Activated CD4-positive, CD25-positive, alpha-beta regulatory T cell (primary cell): ENCODE data around the gene SRGAP2B.
"Not testable (repeated sequence)": the region's sequence is repeated elsewhere in the genome, so short reads cannot be mapped to it uniquely, and the experiment has no call there.

ENCODE experiments used
- DNase-seq, 4 experiments: peaks; one replicate each; lab custom pipeline; 2025; lab: John Stamatoyannopoulos, UW

The SRGAP2B gene

DNA sequence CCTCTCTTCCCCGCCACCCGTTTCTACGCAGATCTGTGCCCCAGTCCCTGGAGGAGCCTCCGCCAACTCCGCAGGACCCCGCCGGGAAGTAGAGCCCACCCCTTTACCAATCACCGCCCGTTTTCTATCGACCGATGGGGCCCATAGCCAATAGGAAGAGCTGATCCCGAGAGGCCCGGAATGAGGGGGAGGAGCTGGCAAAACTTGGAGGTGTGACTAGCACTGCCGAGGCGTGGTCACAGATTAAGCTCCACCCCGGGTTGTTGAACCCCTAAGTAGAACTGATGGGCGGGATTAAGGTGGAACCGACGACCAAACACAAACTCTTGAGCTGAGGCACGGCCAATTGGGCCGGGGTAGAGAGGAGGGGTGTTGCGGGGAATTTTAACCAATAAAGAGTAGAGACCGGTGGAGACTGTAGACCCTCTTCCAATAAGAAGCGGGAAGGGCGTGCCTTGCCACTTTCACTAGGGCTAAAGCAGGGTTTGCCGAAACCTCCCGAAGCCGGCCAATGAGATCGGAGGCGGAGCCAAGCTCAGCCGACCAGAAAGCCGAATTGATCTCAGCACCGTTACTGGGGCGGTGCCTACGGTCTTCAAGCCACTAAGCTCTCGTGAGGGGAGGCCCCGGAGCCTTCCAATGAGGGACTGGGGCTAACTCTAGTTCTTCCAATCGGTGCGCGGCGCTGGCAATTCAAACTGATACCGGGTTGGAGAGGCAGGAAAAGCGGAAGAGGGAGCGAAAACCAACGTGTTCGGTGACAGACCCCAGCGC is at the start of gene SRGAP2B, which contains the start of gene FAM72D:
Gene SRGAP2B (minus strand): TSS at position 45 of the 774 bp plus-strand sequence. CDS start 2,427 bp downstream, outside the sequence.
Gene FAM72D (plus strand): TSS at position 691 of the 774 bp plus-strand sequence. CDS start 874 bp downstream, outside the sequence.
- not testable (repeated sequence) for DNase-seq

GRCh38 chr1:145144264-145144913 is 49.3 kb upstream of the SRGAP2B start:
- not testable (repeated sequence) for DNase-seq

DNA sequence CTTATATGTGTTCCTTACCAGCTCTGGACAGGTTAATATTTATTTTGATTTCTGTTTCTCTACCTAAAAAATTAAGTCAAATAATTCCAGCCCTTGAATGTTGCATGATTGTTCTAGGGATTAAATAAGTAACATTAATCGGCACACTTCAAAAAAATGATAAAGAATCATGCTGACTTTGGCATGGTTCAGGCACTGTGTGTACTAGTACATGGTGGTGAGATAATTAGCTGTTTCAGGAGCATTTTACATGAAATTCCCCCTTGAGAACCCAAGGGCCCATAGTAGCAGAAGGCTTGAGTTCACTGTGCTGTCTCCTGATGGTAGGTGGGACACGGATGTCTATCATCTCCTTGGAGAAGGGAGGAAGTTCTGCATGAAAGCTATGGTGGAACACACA is 45.4 kb upstream of the SRGAP2B start:
- DNase-seq: not testable (repeated sequence)

DNA sequence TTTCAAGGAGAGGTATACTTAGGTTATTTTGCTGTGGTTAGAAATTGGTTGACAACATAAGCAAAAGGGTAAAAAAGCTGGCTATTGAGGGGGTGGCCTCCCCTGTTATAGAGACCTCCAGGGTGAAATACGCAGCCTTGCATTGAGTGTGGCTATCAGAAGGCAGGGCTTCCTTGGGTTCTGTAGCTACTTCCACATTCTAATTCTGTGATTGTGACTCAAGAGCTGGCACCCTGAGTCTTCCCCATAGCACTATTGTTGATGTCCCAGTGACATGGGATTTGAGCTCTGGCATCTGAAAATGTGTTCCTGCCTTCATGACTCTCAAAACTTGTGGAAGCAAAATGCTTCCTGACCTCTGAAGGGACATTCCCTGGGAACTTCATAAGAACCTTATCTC is 39.3 kb upstream of the SRGAP2B start:
- not testable (repeated sequence) for DNase-seq

DNA sequence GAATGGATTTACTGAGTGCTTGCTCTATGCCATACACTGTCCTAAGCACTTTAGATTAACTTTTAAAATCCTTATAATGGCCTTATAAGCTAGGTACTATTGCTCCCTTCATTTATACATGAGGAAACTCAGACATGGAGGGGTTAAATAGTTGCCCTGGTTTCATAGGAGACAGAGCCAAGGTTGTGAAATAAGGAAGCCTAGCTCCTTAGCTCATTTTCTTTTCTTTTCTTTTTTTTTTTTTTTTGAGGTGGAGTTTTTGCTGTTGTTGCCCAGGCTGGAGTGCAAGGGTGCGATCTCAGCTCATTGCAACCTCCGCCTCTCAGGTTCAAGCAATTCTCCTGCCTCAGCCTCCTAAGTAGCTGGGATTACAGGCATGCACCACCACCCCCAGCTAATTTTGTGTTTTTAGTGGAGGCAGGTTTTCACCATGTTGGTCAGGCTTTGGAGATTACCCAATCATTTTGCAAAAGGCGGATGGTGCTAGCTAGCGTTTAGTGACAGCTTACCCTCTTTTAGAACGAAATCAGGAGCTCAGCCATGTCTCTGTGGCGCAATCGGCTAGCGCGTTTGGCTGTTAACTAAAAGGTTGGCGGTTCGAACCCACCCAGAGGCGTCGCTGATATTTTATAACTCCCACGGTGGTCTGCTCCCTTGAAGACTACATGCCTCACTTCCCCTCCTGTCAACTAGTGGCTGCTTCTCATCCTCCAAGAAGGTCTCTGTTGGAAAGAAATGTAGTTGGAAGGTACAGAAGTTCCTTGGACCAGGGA is 33.8 kb upstream of the SRGAP2B start:
- DNase-seq: not testable (repeated sequence)

DNA sequence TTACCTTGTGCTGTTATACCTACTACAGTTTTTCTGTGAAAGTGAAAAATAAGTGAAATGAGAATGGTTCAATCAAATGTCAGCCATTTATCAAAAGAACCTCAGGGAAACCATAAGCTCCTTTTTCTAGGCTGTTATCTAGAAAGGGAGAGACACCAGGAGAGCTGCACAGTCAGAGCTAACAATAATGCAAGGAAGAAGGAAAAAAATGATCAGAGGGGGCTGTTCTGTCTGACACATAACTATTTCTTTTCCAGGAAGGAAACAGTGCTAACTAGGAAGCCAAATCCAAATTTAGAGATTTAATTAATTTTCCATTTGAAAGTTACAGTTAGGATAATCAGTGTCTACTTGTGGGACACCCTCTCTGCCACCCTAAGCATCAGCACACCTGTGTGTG is 32.0 kb upstream of the SRGAP2B start:
- not testable (repeated sequence) for DNase-seq

DNA sequence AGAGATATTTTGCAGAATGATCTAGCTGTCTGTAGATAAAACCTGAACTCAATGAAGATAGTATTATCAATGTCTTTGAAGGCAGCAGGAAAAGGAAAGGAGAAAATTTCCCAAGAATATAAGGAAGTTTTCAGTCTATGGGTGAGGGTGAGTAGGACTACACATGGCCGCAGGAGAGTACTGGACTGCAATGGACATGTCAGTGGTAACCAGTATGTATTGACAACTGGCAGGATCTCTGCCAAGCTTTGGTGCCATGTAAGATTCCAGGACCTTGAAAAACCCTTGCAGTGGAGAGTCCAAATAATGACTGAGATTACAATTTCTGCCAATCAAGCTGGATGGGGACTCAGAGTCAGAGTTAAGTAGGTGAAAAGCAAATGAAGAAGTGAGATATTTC is 30.0 kb upstream of the SRGAP2B start:
- not testable (repeated sequence) for DNase-seq

DNA sequence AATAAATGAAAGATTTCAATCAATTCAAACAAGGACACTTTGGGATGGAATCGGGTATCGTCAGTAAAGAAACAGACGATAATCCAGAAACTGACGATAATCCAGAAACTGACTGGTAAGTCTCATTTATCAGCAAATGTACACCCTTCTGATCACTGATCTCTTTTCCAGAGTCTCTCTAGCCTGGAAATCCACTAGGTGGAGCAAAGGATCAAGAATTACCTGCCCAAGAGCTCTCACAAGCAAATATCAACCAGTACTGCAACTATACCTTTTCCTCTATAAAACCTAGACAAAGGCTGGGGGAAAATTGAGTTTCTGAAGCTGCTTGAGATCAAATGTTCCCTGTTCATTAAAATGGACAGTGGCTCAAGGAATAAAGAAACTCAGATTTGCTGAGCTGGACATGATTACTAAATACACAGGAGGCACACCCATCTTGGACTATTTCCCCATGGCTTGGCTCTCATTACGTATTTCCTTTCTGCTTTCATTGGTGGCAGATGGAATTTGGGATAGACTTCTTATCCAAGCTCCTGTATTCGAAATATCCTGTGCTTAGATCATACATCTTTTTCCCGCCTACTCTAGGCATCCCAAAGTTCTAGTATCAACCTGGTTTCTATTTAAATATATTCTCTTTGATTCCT is 29.0 kb upstream of the SRGAP2B start:
- DNase-seq: not testable (repeated sequence)

GRCh38 chr1:145123062-145123395 is 27.9 kb upstream of the SRGAP2B start:
- DNase-seq: not testable (repeated sequence)

DNA sequence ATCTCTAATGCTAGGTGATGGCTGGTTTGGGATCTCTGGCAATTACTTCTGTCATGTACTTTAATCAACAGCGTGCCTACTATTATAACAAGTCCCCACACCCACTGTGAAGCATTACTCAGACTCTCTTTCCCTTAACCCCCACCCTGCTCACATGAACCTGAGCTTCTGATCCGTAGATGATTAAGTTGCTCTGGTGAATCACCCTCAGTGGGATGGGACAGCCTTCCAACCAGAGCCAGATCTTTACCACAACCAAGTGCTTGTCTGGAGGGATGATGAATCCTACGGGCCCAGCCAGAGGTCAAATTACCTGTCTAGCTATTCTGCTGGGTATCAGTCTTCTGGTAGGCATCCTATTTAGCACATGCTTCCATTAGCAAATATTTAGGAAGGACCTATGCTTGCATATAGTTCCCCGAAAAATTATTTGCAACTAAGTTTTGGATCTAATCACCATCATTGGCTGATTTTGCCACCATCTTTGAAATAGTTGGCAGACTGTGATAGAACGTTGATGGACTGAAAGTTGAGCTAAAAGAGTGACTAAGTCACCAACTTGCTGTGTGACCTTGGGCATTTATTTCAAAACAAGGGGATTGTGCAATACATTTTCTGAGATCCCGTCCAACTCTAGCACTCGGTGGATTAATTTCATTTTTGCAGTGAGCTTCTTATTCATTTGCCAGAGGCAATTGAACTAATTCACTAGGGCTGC is 27.4 kb upstream of the SRGAP2B start:
- DNase-seq: not testable (repeated sequence)

DNA sequence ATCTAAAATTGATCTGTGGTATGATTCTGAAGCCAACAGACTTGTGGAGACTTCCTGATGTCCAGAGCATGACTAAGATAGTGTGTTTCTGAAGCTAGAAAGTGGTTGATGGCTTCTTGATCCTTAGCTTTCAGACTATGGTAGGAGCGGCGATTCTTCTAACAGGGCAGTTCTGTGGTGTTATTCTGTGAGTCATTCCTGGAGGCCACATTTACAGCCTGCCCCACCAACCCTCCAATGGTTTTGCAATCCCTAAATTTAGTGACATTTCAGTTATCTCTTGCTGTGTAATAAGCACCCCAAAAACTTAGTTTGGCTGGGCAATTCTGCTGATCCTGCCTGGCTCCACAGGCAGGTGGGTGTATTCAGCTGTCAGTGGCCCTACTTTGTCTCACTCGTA is 24.7 kb upstream of the SRGAP2B start:
- DNase-seq: not testable (repeated sequence)

DNA sequence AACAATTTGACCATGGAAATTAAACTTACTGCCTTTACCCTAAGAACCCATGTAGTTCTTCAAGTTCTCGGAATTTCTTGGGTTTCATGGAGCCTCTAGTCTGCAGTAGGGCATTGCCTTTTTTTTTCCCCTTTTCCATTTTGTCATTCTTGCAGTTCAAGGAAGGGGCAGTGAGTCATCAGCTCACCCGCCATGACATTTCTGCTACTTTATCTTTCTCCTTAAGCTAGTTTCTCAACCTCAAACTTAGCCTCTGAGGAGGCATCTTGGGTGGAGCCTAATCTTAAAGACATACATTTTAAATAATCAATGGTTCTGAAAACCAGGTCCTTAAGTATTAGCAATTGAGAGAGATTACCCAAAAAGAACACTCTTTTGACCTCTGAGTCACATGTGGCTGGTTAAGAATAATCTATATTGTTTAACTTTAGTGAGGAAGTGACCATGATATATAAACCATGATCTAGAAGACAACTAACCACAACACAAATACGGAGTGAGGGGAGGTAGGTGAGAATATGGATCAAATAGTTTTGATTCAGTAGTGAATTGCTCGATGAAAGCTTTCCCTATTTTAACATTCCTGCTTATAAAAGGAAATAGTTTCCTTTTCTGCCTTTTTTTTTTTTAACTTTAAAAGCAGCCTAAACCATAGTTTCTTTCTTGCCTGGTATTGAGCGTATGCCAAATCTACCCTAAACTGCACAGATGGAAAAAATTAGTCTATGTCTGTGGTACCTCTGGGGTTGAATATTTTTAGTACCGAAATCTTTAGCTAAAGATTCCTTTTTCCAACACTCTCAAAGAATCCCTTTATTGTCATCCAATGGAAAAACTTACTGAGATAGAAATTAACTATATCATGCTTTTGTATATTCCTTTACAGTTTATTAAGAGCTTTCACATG is 20.7 kb upstream of the SRGAP2B start:
- DNase-seq: not testable (repeated sequence)

DNA sequence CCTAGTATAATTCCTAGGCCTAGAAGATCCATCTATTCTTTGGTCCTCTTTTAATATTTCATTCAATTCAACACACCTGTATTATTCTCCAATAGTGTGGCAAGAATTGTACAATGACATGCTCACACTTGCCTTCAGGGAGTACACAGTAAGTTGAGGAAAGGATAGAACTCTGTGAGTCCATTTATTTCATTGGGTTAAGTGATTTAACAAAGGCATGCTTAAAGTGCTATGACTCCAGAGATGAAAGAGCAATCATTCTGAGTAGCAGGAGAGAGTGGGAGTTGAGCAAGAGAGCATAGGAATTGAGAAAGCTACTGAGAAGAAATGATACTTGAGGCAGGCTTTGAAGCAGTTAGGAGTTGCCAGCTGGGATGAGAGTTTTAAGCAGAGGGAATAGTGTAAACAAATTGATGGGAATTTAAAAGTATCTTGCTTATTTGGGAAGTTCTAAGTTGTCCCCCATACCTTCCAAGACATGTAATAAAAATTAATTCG is 19.5 kb upstream of the SRGAP2B start:
- not testable (repeated sequence) for DNase-seq

GRCh38 chr1:145112703-145113102 is 17.6 kb upstream of the SRGAP2B start:
- not testable (repeated sequence) for DNase-seq

DNA sequence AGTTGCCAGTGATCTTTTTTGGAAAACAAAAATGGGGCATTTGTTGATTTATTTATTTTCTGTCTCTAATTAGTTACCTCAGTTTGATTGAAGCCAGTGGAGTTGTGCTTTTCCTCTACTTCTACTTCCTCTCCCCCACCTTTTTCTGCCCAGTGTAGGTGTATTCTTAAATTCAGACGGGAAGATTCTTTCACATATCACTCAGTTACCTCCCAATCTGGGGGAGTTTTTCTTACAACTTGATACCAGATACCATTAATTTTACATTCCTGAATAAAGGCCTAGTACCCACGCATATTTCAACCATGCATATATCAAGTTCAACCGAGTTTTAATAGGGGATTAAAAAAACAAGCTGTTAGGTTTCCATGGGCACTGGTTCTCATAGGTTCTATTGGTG is 16.5 kb upstream of the SRGAP2B start:
- DNase-seq: not testable (repeated sequence)

GRCh38 chr1:145103294-145103693 is 8.2 kb upstream of the SRGAP2B start:
- not testable (repeated sequence) for DNase-seq

DNA sequence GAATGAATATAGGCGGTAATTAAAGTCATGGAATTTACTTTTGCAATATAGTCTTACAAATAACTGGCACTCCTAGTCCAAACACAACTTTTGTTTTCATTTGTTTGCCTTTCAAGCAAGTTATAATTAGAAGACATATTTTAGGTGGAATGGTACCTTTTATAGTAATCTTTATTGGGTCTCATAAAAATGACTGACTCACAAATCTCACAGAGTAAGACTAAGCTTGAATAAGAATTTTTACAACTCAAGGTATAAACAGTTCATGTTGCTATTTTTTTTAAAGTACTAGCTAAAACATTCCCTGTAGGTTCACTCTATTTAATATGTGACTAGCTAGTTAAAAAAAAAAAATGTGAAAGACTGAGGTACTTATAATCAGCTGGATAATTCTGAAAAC is 6.6 kb upstream of the SRGAP2B start:
- not testable (repeated sequence) for DNase-seq

DNA sequence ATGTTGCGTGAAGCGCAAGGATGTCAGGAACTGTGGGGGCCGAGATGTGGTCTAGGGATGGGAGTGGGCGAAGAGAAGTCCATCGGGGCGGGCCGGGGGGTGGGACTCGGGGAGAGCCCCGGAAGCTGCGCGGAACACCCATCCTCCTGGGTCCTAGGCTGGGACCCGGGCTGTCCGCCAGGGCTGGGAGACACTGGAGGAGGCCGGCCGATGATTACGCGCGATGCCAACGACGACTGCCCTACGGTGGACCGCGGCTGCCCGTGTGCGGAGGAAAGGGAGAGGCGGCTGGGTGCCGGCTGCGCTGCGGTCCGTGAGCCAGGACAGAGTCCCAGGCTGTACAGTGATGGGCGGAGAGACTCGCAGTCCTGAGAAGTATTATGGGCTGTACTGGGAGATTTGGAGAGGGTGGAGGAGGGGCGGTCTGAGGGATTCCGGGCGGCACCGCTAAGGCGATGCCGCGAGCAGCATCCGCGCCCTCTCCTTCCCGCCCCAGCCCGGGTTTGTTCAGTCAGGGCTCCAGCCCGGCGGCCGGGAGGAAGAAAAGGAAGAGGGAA is 395 bp downstream of the SRGAP2B start:
- not testable (repeated sequence) for DNase-seq

DNA sequence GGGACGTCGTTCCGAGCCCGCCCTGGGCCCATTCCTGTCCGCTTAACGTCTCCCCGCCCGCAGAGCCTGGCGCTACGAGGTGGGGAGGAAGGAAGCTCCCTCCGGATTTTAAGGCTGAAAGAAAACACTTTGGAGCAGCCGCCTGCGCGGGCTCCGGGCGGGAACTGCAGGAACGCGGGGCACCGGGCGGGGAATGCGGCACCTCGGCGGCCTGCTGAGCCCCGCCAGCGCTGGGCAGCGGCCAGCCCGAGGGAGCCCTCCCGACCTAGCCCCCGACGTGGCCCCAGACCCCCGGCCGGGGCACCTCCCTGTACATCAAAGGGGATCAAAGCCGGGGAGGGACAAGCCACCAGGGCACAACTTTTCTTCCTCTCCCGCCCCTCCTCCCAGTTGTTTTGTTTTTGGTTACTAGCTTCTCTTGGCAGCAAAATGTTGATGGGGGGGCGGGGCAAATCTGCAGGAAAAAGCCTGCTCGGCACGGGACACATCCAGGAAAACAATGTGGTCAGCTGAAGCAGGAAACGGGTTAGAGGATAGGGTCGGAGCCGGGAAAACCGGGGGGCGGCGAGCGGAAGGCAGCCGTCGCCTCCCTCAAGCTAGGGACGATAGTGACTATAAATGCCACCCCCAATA is 1.5 kb downstream of the SRGAP2B start:
- not testable (repeated sequence) for DNase-seq
